ENCODE results near the gene PARP4.
"Not testable (repeated sequence)": the region's sequence is repeated elsewhere in the genome, so short reads cannot be mapped to it uniquely, and the experiment has no call there.

Gene PARP4

DNA sequence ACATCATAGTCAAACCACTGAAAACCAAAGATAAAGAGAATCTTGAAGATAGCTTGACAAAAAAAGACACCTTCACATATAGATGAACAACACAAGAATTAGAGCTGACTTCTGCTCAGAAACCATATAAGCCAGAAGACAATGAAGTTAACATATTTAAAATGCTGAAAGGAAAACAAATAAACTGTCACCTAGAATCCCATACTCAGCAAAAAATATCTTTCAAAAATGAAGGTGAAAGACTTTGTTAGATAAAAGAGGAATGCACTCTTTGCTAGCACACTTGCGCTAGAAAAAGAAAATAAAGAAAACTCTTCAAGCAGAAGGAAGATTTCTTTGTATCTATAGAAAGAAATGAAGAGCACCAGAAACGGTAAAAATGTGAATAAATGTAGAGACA, 49.5 kb downstream of the PARP4 start:
- no peak overlapping the region for H3K4me3 ChIP-seq
- H3K27me3 ChIP-seq = no peaks in the 10 kb centered on the region
- no peak overlapping the region for H3K4me2 ChIP-seq
- no peak overlapping the region for H3K27ac ChIP-seq
- peaks cover 72 to 93% (median 83%) of the 10 kb centered on the region in 11 experiments for H3K36me3 ChIP-seq
- no peaks in the 10 kb centered on the region; a peak in 1 of 22 replicates for H3K9me3 ChIP-seq (replicated peaks in 1 of 11)
- peaks cover 0 to 4% (median 0%) of the 10 kb centered on the region in 11 experiments; a peak in 4 of 22 replicates for H4K20me1 ChIP-seq
- peaks cover 0 to 8% (median 0%) of the 10 kb centered on the region in 10 experiments; a peak in 2 of 20 replicates for H3K4me1 ChIP-seq
- H3K9ac ChIP-seq = no peak overlapping the region
- no peak for TF ChIP-seq Cebpa-rat (IDR thresholded peaks at IDR 0.05)

DNA sequence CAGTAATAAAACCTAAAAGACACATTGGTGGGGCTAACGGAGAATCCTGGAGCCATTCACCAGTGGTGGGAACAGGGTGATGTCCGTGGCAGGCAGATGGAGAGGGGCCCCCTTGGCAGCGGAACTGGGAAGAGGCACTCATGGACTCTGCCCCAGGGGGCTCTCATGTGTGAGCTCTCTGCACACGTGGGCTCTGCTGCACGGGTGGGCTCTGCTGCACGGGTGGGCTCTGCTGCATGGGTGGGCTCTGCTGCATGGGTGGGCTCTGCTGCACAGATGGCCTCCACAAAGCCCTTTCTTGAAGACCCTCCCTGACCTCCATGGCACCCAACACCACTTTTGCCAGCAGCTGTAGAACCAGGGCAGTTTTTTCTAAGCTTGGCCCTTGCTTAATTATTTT, 52.3 kb downstream of the PARP4 start:
- TF ChIP-seq Cebpa-rat (IDR thresholded peaks at IDR 0.05) = no peak
- Histone ChIP-seq H3K27me3 (no peaks in the 10 kb centered on the region), H3K9ac (no peak overlapping the region), H4K20me1 (peaks cover 0 to 4% (median 0%) of the 10 kb centered on the region in 11 experiments; a peak in 4 of 22 replicates), H3K9me3 (replicated peaks in 1 of 11) (no peaks in the 10 kb centered on the region), H3K4me3 (no peak overlapping the region), H3K4me1 (peaks cover 0 to 8% (median 0%) of the 10 kb centered on the region in 10 experiments; a peak in 2 of 20 replicates), H3K36me3 (peaks cover 70 to 93% (median 83%) of the 10 kb centered on the region in 11 experiments), H3K4me2 (no peak overlapping the region), H3K27ac (no peak overlapping the region)

DNA sequence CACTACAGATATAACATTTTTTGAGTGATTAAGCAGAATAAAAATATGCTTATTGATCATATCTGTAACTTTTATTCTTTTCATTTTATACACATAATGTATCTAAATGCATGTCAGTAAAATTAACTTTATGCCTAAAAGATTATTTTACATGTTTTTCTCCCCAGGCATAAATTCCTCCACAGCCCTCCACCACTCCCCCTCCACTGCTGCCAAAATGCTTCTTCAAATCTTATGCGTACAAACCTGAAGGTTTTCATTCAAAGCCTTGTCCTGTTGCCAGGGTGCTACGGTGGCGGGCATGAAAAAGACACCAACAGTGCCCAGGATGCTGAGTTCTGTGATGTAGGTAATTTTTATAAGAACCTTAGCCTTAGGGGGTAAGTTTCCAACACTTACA, 52.9 kb downstream of the PARP4 start:
- Histone ChIP-seq H3K4me1 (peaks cover 0 to 8% (median 0%) of the 10 kb centered on the region in 10 experiments; a peak in 2 of 20 replicates), H3K27me3 (no peaks in the 10 kb centered on the region), H4K20me1 (peaks cover 0 to 4% (median 0%) of the 10 kb centered on the region in 11 experiments; a peak in 4 of 22 replicates), H3K9ac (no peak overlapping the region), H3K4me2 (no peak overlapping the region), H3K36me3 (peaks cover 73 to 94% (median 84%) of the 10 kb centered on the region in 11 experiments), H3K27ac (no peak overlapping the region), H3K4me3 (no peak overlapping the region), H3K9me3 (replicated peaks in 1 of 11) (no peaks in the 10 kb centered on the region)
- TF ChIP-seq Cebpa-rat (IDR thresholded peaks at IDR 0.05) = no peak

DNA sequence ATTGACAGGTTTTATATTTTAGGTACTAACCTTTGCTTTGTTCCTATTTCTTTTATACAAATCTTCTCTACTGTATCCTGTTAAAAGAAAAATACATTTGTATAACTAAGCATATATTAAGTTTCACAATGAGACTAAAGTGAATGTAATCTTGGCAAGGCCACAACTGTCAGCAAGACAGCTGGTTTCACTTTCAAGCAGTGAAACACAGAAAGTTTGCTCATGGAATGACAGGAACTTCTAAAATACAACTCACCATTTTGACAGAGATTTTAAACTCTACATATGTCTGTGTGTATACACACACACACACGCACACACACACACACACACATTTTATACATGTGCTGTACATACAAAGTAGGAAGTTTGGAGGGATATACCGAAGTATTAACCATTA, 53.3 kb downstream of the PARP4 start:
- no peak for TF ChIP-seq Cebpa-rat (IDR thresholded peaks at IDR 0.05)
- H4K20me1 ChIP-seq = peaks cover 0 to 4% (median 0%) of the 10 kb centered on the region in 11 experiments; a peak in 4 of 22 replicates
- no peak overlapping the region for H3K4me2 ChIP-seq
- H3K27me3 ChIP-seq = no peaks in the 10 kb centered on the region
- no peak overlapping the region for H3K9ac ChIP-seq
- H3K4me3 ChIP-seq = no peak overlapping the region
- H3K9me3 ChIP-seq (replicated peaks in 1 of 11) = no peaks in the 10 kb centered on the region
- H3K36me3 ChIP-seq = peaks cover 78 to 96% (median 86%) of the 10 kb centered on the region in 11 experiments
- H3K27ac ChIP-seq = no peak overlapping the region
- H3K4me1 ChIP-seq = peaks cover 0 to 8% (median 0%) of the 10 kb centered on the region in 10 experiments; a peak in 2 of 20 replicates

DNA sequence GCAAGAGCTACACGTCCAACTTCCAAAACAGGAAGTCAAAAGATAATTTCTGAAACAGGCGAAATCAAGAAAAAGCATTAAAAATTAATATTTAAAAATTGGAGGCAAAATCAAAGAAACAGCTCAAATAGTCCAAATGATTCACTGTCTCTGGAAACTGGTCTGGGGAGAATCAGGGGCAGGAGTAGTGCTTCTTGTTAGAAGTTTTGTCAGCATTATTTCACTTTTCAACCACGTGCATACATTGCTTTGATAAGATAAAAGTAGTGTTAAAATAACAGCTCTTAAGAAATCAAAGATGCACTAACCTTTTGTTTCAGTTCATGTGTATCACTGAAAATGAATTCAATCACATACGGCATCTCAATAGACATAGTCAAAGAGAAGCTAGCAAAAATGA, 53.8 kb downstream of the PARP4 start:
- Histone ChIP-seq H4K20me1 (peaks cover 0 to 4% (median 0%) of the 10 kb centered on the region in 11 experiments; a peak in 4 of 22 replicates), H3K4me1 (peaks cover 0 to 8% (median 0%) of the 10 kb centered on the region in 10 experiments; a peak in 2 of 20 replicates), H3K27ac (no peak overlapping the region), H3K9me3 (replicated peaks in 1 of 11) (no peaks in the 10 kb centered on the region), H3K9ac (no peak overlapping the region), H3K36me3 (peaks cover 83 to 99% (median 89%) of the 10 kb centered on the region in 11 experiments), H3K27me3 (no peaks in the 10 kb centered on the region), H3K4me2 (no peak overlapping the region), H3K4me3 (no peak overlapping the region)
- TF ChIP-seq Cebpa-rat (IDR thresholded peaks at IDR 0.05) = no peak

DNA sequence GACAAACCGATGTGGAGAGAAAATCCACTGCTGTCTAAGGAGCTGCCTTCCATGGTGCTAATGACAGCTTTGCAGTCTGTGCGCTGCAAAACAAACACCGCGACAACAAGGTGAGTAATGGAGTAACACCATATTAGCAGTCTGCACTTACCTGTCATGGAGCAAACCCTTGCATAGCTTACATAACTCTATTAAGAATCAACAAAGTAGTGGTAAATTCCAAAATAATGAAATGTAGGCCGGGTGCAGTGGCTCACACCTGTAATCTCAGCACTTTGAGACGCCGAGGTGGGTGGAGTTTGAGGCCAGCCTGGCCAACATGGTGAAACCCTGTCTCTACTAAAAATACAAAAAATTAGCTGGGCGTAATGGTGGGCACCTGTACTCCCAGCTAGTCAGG, 56.2 kb downstream of the PARP4 start:
- no peak overlapping the region for H3K4me2 ChIP-seq
- H3K36me3 ChIP-seq = peaks cover 88 to 100% (median 96%) of the 10 kb centered on the region in 11 experiments
- no peak overlapping the region for H3K4me3 ChIP-seq
- peaks cover 0 to 5% (median 0%) of the 10 kb centered on the region in 11 experiments; a peak in 1 of 22 replicates for H4K20me1 ChIP-seq
- no peaks in the 10 kb centered on the region for H3K27me3 ChIP-seq
- no peak for TF ChIP-seq Cebpa-rat (IDR thresholded peaks at IDR 0.05)
- peaks cover 0 to 8% (median 0%) of the 10 kb centered on the region in 10 experiments; a peak in 2 of 20 replicates for H3K4me1 ChIP-seq
- H3K9me3 ChIP-seq (replicated peaks in 1 of 11) = no peaks in the 10 kb centered on the region
- H3K27ac ChIP-seq = no peak overlapping the region
- H3K9ac ChIP-seq = no peak overlapping the region

DNA sequence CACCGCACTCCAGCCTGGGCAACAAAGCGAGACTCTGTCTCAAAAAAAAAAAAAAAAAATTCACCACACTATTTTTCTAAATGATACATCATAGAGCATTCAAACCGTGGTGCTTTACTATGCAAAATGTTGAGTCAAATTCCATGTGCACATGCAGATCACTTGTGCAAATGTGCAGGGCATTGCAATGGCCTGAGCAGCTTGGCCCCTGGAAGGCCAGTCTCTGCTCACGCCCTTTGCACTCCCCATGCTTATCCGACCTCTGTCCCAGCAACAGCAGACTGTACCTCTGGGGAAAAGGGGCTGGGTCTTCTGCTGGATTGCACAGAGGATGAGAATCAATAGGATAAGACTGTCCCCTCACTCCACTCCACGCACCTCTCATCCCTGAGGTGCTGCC, 58.5 kb downstream of the PARP4 start:
- Histone ChIP-seq H3K27ac (no peak overlapping the region), H3K36me3 (peaks cover 92 to 100% (median 95%) of the 10 kb centered on the region in 11 experiments), H3K4me1 (no peaks in the 10 kb centered on the region; a peak in 1 of 20 replicates), H3K9ac (no peak overlapping the region), H3K4me3 (no peak overlapping the region), H3K9me3 (replicated peaks in 1 of 11) (no peaks in the 10 kb centered on the region), H3K27me3 (no peaks in the 10 kb centered on the region), H4K20me1 (peaks cover 0 to 15% (median 0%) of the 10 kb centered on the region in 11 experiments; a peak in 1 of 22 replicates), H3K4me2 (no peak overlapping the region)
- TF ChIP-seq Cebpa-rat (IDR thresholded peaks at IDR 0.05) = no peak

DNA sequence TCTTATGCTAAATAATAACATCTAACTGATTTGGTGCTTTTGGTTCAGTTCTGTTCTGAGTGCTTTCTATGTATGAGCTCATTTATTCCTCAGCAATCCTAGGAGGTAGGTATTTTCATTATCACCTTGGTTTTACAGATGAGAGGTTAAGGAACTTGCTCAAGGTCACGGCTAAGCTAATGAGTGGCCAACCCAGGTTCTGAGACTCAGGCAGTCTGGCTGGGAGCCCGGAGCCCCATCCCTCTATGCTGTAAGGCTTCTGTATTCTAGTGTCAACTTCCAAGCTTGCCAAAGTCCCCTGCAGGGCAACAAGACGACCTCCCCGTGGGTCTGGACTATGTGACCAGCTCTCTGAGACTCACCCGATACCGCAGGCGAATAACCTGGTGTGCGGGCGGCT, 60.5 kb downstream of the PARP4 start:
- H3K4me1 ChIP-seq = no peaks in the 10 kb centered on the region
- H3K27ac ChIP-seq = no peak overlapping the region
- peaks cover 0 to 15% (median 0%) of the 10 kb centered on the region in 11 experiments; a peak in 1 of 22 replicates for H4K20me1 ChIP-seq
- no peak overlapping the region for H3K9ac ChIP-seq
- H3K36me3 ChIP-seq = peaks cover 92 to 100% (median 95%) of the 10 kb centered on the region in 11 experiments
- no peaks in the 10 kb centered on the region for H3K9me3 ChIP-seq (replicated peaks in 1 of 11)
- H3K27me3 ChIP-seq = no peaks in the 10 kb centered on the region
- H3K4me3 ChIP-seq = no peak overlapping the region
- no peak for TF ChIP-seq Cebpa-rat (IDR thresholded peaks at IDR 0.05)
- no peak overlapping the region for H3K4me2 ChIP-seq

DNA sequence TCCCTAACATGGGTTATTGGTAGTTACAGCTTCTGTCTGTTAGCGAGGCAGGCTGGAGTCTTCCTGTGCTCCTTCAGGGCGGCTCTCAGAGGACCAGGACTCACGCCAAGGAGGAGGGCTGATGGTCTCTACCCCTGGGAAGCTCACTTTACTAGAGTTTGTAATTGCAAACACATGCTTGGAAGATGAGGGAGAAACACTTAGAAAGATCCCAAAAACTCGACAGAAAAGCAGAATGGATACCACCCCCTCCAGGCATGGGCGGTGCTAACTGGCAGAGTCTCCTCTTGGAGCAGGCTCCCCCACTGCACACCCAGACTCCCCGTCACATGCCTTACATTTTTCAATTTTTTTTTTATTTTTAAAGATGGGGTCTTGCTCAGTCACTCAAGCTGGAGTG, 62.0 kb downstream of the PARP4 start:
- Histone ChIP-seq H3K27ac (no peak overlapping the region), H3K4me3 (no peak overlapping the region), H4K20me1 (peaks cover 0 to 15% (median 0%) of the 10 kb centered on the region in 11 experiments; a peak in 1 of 22 replicates), H3K9me3 (replicated peaks in 1 of 11) (no peaks in the 10 kb centered on the region), H3K4me1 (no peaks in the 10 kb centered on the region), H3K36me3 (peaks cover 91 to 100% (median 95%) of the 10 kb centered on the region in 11 experiments), H3K27me3 (no peaks in the 10 kb centered on the region), H3K4me2 (no peak overlapping the region), H3K9ac (no peak overlapping the region)
- TF ChIP-seq Cebpa-rat (IDR thresholded peaks at IDR 0.05) = no peak

DNA sequence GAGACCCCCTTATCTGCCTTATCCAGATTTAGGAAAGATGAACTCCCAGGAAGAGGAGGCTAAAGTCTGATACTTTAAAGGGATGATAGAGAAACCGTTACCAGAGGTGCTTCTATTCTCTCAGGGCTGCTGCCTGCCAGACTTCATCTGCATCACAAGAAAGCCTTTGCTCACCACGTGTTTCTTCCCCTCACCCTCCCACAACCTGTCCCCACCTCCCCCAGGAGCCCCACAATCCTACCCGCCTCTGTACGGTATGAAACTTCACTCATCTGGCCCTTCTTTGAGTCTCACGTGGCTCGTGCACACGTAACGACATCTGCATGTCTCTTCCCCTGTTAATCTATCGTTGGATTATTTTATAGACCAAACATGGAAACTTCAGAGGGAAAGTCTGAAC, 67.7 kb downstream of the PARP4 start:
- H3K27ac ChIP-seq; H3K27me3 ChIP-seq; H3K9me3 ChIP-seq (replicated peaks in 1 of 11); H3K4me1 ChIP-seq; H3K4me3 ChIP-seq; H3K4me2 ChIP-seq; H4K20me1 ChIP-seq; H3K9ac ChIP-seq: not testable (repeated sequence)
- H3K36me3 ChIP-seq = peaks cover 88 to 100% (median 89%) of the 10 kb centered on the region in 11 experiments

All from BLaER1 treated with 17β-estradiol and CSF1 and Interleukin-3, amounts not matched to agents 10 nM and 100 nM (cell line).